ENCODE results near the gene ASIC2.

The ASIC2 gene

DNA sequence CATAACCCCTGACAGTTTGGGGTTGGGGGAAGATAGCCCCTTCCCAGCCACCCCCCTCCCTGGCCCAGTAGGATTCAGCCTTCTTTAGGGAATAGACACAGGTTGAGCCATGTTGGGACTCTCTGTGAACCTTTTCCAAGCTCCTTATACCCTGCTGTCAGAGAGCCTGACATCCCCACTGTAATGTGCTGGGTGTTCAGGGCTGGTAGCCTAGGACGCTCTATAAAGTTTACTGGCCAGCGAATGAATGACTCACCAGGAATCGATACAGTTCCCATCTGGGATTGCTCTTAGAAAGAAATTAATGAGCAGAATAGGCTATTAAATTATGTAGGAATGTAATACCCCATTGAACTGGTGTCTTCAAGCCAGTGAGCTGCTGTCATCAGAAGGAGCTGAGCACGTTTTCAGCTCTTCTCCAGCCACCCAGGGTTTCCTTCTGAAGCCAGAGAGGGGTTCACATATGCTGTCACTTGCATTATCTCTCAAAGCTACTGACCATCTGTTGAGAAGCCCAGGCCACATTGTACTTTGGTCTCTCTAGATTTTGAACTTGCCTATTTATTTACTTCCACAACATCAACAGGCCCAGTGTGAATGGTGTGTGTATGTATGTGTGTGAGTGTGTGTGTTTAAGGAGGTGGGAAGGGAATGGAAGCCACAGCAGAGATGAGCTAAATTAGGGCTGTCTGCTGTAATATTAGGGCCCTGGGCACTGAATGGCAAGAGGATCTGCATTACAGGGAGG, 236.5 kb downstream of the ASIC2 start:
- Histone ChIP-seq H3K79me2 (ENCODE audit: insufficient read depth, low read length) (no peaks in the 10 kb centered on the region), H3K4me2 (ENCODE audit: low read depth, low read length, poor library complexity, severe bottlenecking) (no peak overlapping the region), H3K9ac (ENCODE audit: low read length) (no peak overlapping the region), H3K27ac (ENCODE audit: low read depth, low read length) (no peak overlapping the region), H3K27me3 (ENCODE audit: low read length) (no peaks in the 10 kb centered on the region), H3K4me3 (ENCODE audit: insufficient read depth, low read length, poor library complexity, severe bottlenecking) (no peak overlapping the region), H3F3A (ENCODE audit: insufficient read depth) (no peaks in the 10 kb centered on the region), H2AFZ (ENCODE audit: low read depth, low read length, severe bottlenecking) (no peak overlapping the region), H3K9me3 (ENCODE audit: insufficient read depth, low read length) (no peaks in the 10 kb centered on the region), H3K36me3 (ENCODE audit: low read length) (no peaks in the 10 kb centered on the region), H3K9me2 (replicated peaks; ENCODE audit: insufficient read depth, low read length) (no peaks in the 10 kb centered on the region), H4K20me1 (ENCODE audit: low read depth, low read length) (no peaks in the 10 kb centered on the region)
- no peak for TF ChIP-seq EZH2phosphoT487 (conservative IDR thresholded peaks at IDR 0.05; ENCODE audit: low read length)

DNA sequence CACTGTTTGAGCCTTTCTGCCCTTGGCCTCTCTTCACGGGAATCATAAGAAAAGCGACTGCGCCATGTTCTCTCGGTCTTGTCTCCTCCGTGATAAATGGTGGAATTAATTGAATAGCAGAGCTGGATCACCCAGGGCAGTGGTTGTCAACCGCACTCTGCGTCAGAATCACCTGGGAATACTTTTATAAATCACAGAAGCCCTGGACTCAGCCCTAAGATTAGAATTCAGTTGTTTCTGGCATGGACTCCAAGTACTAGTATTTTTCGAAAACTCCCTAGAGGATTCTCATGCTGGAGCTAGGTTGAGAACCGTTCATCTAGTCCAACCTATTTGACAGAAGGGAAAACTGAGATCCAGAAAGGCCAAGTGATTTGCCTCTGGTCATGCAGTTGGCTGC, 237.3 kb downstream of the ASIC2 start:
- TF ChIP-seq EZH2phosphoT487 (conservative IDR thresholded peaks at IDR 0.05; ENCODE audit: low read length), result no peak
- TF ChIP-seq, protein P1, sequence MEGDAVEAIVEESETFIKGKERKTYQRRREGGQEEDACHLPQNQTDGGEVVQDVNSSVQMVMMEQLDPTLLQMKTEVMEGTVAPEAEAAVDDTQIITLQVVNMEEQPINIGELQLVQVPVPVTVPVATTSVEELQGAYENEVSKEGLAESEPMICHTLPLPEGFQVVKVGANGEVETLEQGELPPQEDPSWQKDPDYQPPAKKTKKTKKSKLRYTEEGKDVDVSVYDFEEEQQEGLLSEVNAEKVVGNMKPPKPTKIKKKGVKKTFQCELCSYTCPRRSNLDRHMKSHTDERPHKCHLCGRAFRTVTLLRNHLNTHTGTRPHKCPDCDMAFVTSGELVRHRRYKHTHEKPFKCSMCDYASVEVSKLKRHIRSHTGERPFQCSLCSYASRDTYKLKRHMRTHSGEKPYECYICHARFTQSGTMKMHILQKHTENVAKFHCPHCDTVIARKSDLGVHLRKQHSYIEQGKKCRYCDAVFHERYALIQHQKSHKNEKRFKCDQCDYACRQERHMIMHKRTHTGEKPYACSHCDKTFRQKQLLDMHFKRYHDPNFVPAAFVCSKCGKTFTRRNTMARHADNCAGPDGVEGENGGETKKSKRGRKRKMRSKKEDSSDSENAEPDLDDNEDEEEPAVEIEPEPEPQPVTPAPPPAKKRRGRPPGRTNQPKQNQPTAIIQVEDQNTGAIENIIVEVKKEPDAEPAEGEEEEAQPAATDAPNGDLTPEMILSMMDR (IDR thresholded peaks at IDR 0.05; ENCODE audit: insufficient read depth, low read length, poor library complexity, severe bottlenecking), result no peak
- H3K9me2 ChIP-seq (replicated peaks; ENCODE audit: insufficient read depth, low read length), result no peaks in the 10 kb centered on the region
- no peak overlapping the region for H3K4me3 ChIP-seq (ENCODE audit: insufficient read depth, low read length, poor library complexity, severe bottlenecking)
- no peaks in the 10 kb centered on the region for H3K36me3 ChIP-seq (ENCODE audit: low read length)
- no peaks in the 10 kb centered on the region for H3K9me3 ChIP-seq (ENCODE audit: insufficient read depth, low read length)
- H3K9ac ChIP-seq (ENCODE audit: low read length), result no peak overlapping the region
- no peak overlapping the region for H3K4me2 ChIP-seq (ENCODE audit: low read depth, low read length, poor library complexity, severe bottlenecking)
- H2AFZ ChIP-seq (ENCODE audit: low read depth, low read length, severe bottlenecking), result no peak overlapping the region
- H4K20me1 ChIP-seq (ENCODE audit: low read depth, low read length), result no peaks in the 10 kb centered on the region
- no peaks in the 10 kb centered on the region for H3K27me3 ChIP-seq (ENCODE audit: low read length)
- H3K79me2 ChIP-seq (ENCODE audit: insufficient read depth, low read length), result no peaks in the 10 kb centered on the region
- H3K27ac ChIP-seq (ENCODE audit: low read depth, low read length), result no peak overlapping the region
- no peaks in the 10 kb centered on the region for H3F3A ChIP-seq (ENCODE audit: insufficient read depth)

GRCh38 chr17:33055171-33055611, 237.9 kb downstream of the ASIC2 start:
- H3K9me3 ChIP-seq (ENCODE audit: insufficient read depth, low read length), result no peaks in the 10 kb centered on the region
- H3K4me3 ChIP-seq (ENCODE audit: insufficient read depth, low read length, poor library complexity, severe bottlenecking), result no peak overlapping the region
- no peak overlapping the region for H3K4me2 ChIP-seq (ENCODE audit: low read depth, low read length, poor library complexity, severe bottlenecking)
- no peak overlapping the region for H3K9ac ChIP-seq (ENCODE audit: low read length)
- H3K9me2 ChIP-seq (replicated peaks; ENCODE audit: insufficient read depth, low read length), result no peaks in the 10 kb centered on the region
- no peak overlapping the region for H3K27ac ChIP-seq (ENCODE audit: low read depth, low read length)
- H4K20me1 ChIP-seq (ENCODE audit: low read depth, low read length), result no peaks in the 10 kb centered on the region
- H3K79me2 ChIP-seq (ENCODE audit: insufficient read depth, low read length), result no peaks in the 10 kb centered on the region
- no peak overlapping the region for H2AFZ ChIP-seq (ENCODE audit: low read depth, low read length, severe bottlenecking)
- H3F3A ChIP-seq (ENCODE audit: insufficient read depth), result no peaks in the 10 kb centered on the region
- TF ChIP-seq, protein P1 (IDR thresholded peaks at IDR 0.05; ENCODE audit: insufficient read depth, low read length, poor library complexity, severe bottlenecking), result no peak
- no peak for TF ChIP-seq EZH2phosphoT487 (conservative IDR thresholded peaks at IDR 0.05; ENCODE audit: low read length)
- H3K36me3 ChIP-seq (ENCODE audit: low read length), result no peaks in the 10 kb centered on the region
- H3K27me3 ChIP-seq (ENCODE audit: low read length), result no peaks in the 10 kb centered on the region

- Histone ChIP-seq H3F3A (ENCODE audit: insufficient read depth) (no peaks in the 10 kb centered on the region), H3K79me2 (ENCODE audit: insufficient read depth, low read length) (no peaks in the 10 kb centered on the region), H3K9me3 (ENCODE audit: insufficient read depth, low read length) (no peaks in the 10 kb centered on the region), H3K4me3 (ENCODE audit: insufficient read depth, low read length, poor library complexity, severe bottlenecking) (no peak overlapping the region), H4K20me1 (ENCODE audit: low read depth, low read length) (no peaks in the 10 kb centered on the region), H3K9ac (ENCODE audit: low read length) (no peak overlapping the region), H3K27ac (ENCODE audit: low read depth, low read length) (no peak overlapping the region), H3K9me2 (replicated peaks; ENCODE audit: insufficient read depth, low read length) (no peaks in the 10 kb centered on the region), H2AFZ (ENCODE audit: low read depth, low read length, severe bottlenecking) (no peak overlapping the region), H3K4me2 (ENCODE audit: low read depth, low read length, poor library complexity, severe bottlenecking) (no peak overlapping the region), H3K36me3 (ENCODE audit: low read length) (no peaks in the 10 kb centered on the region), H3K27me3 (ENCODE audit: low read length) (no peaks in the 10 kb centered on the region)
- TF ChIP-seq, protein P1 (IDR thresholded peaks at IDR 0.05; ENCODE audit: insufficient read depth, low read length, poor library complexity, severe bottlenecking), result no peak
- no peak for TF ChIP-seq EZH2phosphoT487 (conservative IDR thresholded peaks at IDR 0.05; ENCODE audit: low read length)
Measured at GRCh38 chr17:33054412-33054811, 238.7 kb downstream of the ASIC2 start.

All from SU-DHL-6 (cell line).